CD4-positive, alpha-beta T cell treated with Interleukin-17A for 4 hours (primary cell): Measurements from ENCODE around the gene IAPP.
"Not testable (repeated sequence)": the region's sequence is repeated elsewhere in the genome, so short reads cannot be mapped to it uniquely, and the experiment has no call there.

Source experiments
- DNase-seq: peaks from one replicate; pipeline ENCODE4 v3.0.0-alpha.2; 2020; ENCODE audit warnings: mixed read lengths

Gene IAPP

GRCh38 chr12:21384261-21384660 is 11.6 kb downstream of the IAPP start:
- no peak for DNase-seq

DNA sequence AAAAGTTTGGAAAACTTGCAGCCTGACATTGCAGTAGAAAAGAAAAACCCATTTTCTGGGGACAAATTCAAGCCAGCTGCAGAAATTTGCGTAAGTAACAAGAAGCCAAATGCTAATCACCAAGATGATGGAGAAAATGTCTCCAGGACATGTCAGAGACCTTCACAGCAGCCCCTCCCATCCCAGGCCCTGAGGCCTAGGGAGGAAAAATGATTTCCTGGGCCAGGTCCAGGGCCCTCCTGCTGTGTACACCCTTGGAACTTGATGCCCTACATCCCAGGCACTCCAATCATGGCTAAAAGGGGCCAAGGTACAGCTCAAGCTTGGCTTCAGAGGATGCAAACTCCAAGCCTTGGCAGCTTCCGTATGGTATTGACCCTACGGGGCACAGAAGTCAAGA is 14.5 kb downstream of the IAPP start:
- no peak for DNase-seq

- no peak for DNase-seq
Measured at GRCh38 chr12:21392384-21392783, 19.7 kb downstream of the IAPP start.

DNA sequence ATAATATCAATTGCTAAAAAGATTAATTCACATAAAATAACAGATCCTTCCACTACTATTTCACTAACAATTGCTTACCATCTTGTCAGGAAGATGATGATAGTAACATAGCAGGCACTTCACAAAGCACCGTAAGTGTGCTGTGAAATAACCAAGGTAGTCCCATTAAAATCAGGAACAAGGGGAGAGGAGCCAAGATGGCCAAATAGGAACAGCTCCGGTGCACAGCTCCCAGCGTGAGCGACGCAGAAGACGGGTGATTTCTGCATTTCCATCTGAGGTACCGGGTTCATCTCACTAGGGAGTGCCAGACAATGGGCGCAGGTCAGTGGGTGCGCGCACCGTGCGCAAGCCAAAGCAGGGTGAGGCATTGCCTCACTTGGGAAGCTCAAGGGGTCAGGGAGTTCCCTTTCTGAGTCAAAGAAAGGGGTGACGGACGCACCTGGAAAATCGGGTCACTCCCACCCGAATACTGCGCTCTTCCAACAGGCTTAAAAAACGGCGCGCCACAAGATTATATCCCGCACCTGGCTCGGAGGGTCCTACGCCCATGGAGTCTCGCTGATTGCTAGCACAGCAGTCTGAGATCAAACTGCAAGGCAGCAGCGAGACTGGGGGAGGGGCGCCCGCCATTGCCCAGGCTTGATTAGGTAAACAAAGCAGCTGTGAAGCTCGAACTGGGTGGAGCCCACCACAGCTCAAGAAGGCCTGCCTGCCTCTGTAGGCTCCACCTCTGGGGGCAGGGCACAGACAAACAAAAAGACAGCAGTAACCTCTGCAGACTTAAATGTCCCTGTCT is 22.3 kb downstream of the IAPP start:
- DNase-seq, result not testable (repeated sequence)

GRCh38 chr12:21413369-21414277 is 40.9 kb downstream of the IAPP start:
- DNase-seq, result no peak

GRCh38 chr12:21416511-21417121 is 43.9 kb downstream of the IAPP start:
- DNase-seq, result no peak

- not testable (repeated sequence) for DNase-seq
Measured at GRCh38 chr12:21418398-21418797, 45.7 kb downstream of the IAPP start.

DNA sequence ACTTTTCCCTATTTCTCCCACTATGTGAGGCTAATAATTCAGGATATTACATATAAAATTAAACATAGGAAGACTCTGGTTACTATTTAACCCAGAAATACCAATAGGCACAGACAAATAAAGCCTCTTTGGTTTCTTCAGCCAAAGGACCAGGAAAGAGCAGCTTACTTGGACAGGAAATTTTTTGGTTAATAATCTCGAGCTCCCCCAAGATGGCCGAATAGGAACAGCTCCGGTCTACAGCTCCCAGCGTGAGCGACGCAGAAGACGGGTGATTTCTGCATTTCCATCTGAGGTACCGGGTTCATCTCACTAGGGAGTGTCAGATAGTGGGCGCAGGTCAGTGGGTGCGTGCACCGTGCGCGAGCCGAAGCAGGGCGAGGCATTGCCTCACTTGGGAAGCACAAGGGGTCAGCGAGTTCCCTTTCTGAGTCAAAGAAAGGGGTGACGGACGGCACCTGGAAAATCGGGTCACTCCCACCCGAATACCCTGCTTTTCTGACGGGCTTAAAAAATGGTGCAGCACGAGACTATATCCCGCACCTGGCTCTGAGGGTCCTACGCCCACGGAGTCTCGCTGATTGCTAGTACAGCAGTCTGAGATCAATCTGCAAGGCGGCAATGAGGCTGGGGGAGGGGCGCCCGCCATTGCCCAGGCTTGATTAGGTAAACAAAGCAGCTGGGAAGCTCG is 46.5 kb downstream of the IAPP start:
- DNase-seq, result not testable (repeated sequence)

DNA sequence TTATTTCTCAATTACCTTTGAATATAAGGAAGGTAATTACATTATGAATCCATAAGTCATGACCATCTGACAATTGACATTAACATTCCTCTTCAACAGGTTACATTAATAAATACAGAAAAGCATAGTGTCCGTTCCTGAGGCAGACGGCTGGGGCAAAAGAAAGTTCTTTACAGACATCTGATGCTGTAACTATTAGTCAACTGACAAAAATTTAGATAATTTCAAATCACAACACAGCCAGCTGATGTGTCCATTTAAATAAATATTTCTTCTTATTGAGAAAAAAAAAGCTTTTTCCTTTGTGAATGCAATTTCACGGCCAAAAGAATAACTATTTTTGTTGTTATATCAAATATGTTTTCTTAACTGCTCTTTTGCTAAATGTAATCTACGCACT is 55.5 kb downstream of the IAPP start:
- DNase-seq, result no peak
